Right lobe of liver (tissue), 6 donors: ENCODE measurements around the gene SDK1. TPM values are rescaled to one million over a fixed set of nuclear protein-coding genes. Genes with fewer than 3 reads are reported as not detected.

Source experiments
- ATAC-seq, 4 donors: fragments of 200-7000 bp; cut with Tn5 transposase; one replicate each; pipeline ENCODE4 v1.9.1; 2020; ENCODE audit warnings: mild to moderate bottlenecking in 4 of 4, moderate library complexity in 4 of 4
- DNase-seq, 3 donors: peaks; one replicate each; pipeline ENCODE4 v3.0.0-alpha.2; 2020
- H3K27ac ChIP-seq, 3 donors: fragments of 200-600 bp; one replicate each; pipeline ENCODE4 v1.8.0; 2022
- H3K27me3 ChIP-seq, 2 donors: fragments of 200-600 bp; one replicate each; pipeline ENCODE4 v1.8.0; 2022
- H3K36me3 ChIP-seq, 4 donors: fragments of 200-600 bp; sonication (generic) in 1 of 4; one replicate each; pipeline versions ENCODE4 v1.5.1 to v1.8.0; 2017 to 2022; ENCODE audit warnings: control low read depth in 1 of 4
- H3K4me1 ChIP-seq, 4 donors: fragments of 200-600 bp; sonication (generic) in 1 of 4; one replicate each; pipeline versions ENCODE4 v1.5.1 to v1.8.0; 2017 to 2022; ENCODE audit warnings: control low read depth in 1 of 4
- H3K4me3 ChIP-seq, 3 donors: fragments of 200-600 bp; one replicate each; pipeline ENCODE4 v1.8.0; 2022
- H3K9me3 ChIP-seq, 4 donors: fragments of 200-600 bp; sonication (generic) in 1 of 4; one replicate each; pipeline versions ENCODE4 v1.5.1 to v1.8.0; 2017 to 2022; ENCODE audit warnings: control low read depth in 1 of 4
- CTCF ChIP-seq, 4 donors: fragments of 200-600 bp in 3 of 4; fragments of 450-650 bp in 1 of 4; IDR thresholded peaks; one replicate each; pipeline versions ENCODE4 v1.5.1 to v1.8.0; 2016 to 2022; ENCODE audit warnings: antibody characterized with exemption in 4 of 4, mild to moderate bottlenecking in 2 of 4
- POLR2A ChIP-seq: fragments of 450-650 bp; IDR thresholded peaks from one replicate; pipeline ENCODE4 v1.6.1; 2017; ENCODE audit warnings: antibody characterized with exemption, mild to moderate bottlenecking
- WGBS: methylation state at CpG from one replicate; pipeline ENCODE4 v1.1.6; 2018; ENCODE audit warnings: low coverage, low lambda C conversion rate; ENCODE audit not compliant: insufficient coverage; ENCODE audit errors: missing lambda C conversion rate; 5-methylcytosine and 5-hydroxymethylcytosine counted together
- intact Hi-C, 2 donors: fragments of 100-400 bp; cut with DNase I; formaldehyde crosslinking; loops; one replicate each; pipeline versions ENCODE4 v1.11.2 to v1.14.1; 2022
- total RNA-seq, 6 experiments: library from RNA; depleted of rRNA in 2 of 6; stranded (reverse); fragments of >200 nt in 2 of 6; fragmentation: NEBNext Ultra II Directional in 3 of 6; extraction: Animal tissue kit (Norgen Biotek cat#: 25700) in 3 of 6; gene quantifications; one replicate each; pipeline versions ENCODE4 v1.1.0 to v1.2.4, GENCODE V29; 2016 to 2023
- donor health status: DM: no; HTN: yes; CAD: no.
- donor health status: DM: no; HTN: no; CAD: no.
- donor health status: DM: no; HTN: no; CAD: no.
- donor health status: DM: no; HTN: yes; CAD: no.
- donor health status: DM: no; HTN: yes; CAD: no.

The SDK1 gene
- total RNA-seq, 6 experiments from 2014 or later = 0.07 to 1.4 (median 0.65) TPM

- Histone ChIP-seq H3K27me3 (no peaks in the 10 kb centered on the region), H3K4me3 (no peak overlapping the region), H3K9me3 (no peaks in the 10 kb centered on the region), H3K27ac (no peak overlapping the region), H3K36me3 (no peaks in the 10 kb centered on the region), H3K4me1 (no peaks in the 10 kb centered on the region)
- 63% methylated on average over 4 of the region's 4 CpGs for WGBS
- TF ChIP-seq CTCF (IDR thresholded peaks at IDR 0.05) = no peak
- no peak for TF ChIP-seq POLR2A
- no peak for DNase-seq
- intact Hi-C loops = no loop called here
- no peak for ATAC-seq
Measured at GRCh38 chr7:3429981-3430380, 128.9 kb downstream of the SDK1 start.

- H3K27me3 ChIP-seq = no peaks in the 10 kb centered on the region
- 59% methylated on average over 3 of the region's 7 CpGs for whole genome bisulfite sequencing
- DNase-seq = no peak
- H3K36me3 ChIP-seq = no peaks in the 10 kb centered on the region
- no peak overlapping the region for H3K27ac ChIP-seq
- intact Hi-C loops = no loop called here
- H3K4me1 ChIP-seq = no peaks in the 10 kb centered on the region
- ATAC-seq = no peak
- TF ChIP-seq POLR2A (no peak), CTCF (IDR thresholded peaks at IDR 0.05) (no peak)
- H3K9me3 ChIP-seq = no peaks in the 10 kb centered on the region
- no peak overlapping the region for H3K4me3 ChIP-seq
Measured at GRCh38 chr7:3430588-3430987, 129.5 kb downstream of the SDK1 start.

- H3K4me3 ChIP-seq = no peak overlapping the region
- no peak for DNase-seq
- no peak for ATAC-seq
- intact Hi-C loops = no loop called here
- 56% methylated on average over 1 of the region's 1 CpG for WGBS
- no peaks in the 10 kb centered on the region for H3K4me1 ChIP-seq
- no peaks in the 10 kb centered on the region for H3K9me3 ChIP-seq
- H3K36me3 ChIP-seq = no peaks in the 10 kb centered on the region
- H3K27ac ChIP-seq = no peak overlapping the region
- TF ChIP-seq POLR2A (no peak), CTCF (IDR thresholded peaks at IDR 0.05) (no peak)
- H3K27me3 ChIP-seq = no peaks in the 10 kb centered on the region
Measured at GRCh38 chr7:3431306-3431705, 130.3 kb downstream of the SDK1 start.

- no peak for TF ChIP-seq POLR2A
- no peak for TF ChIP-seq CTCF (IDR thresholded peaks at IDR 0.05)
- H3K27me3 ChIP-seq = no peaks in the 10 kb centered on the region
- DNase-seq (no peak), ATAC-seq (no peak)
- H3K4me3 ChIP-seq = no peak overlapping the region
- H3K27ac ChIP-seq = no peak overlapping the region
- no peaks in the 10 kb centered on the region for H3K4me1 ChIP-seq
- WGBS = 61% methylated on average over 4 of the region's 4 CpGs
- no peaks in the 10 kb centered on the region for H3K36me3 ChIP-seq
- intact Hi-C loops = no loop called here
- H3K9me3 ChIP-seq = no peaks in the 10 kb centered on the region
Measured at GRCh38 chr7:3432911-3433310, 131.9 kb downstream of the SDK1 start.

- TF ChIP-seq POLR2A (no peak), CTCF (IDR thresholded peaks at IDR 0.05) (no peak)
- Histone ChIP-seq H3K9me3 (no peaks in the 10 kb centered on the region), H3K27ac (no peak overlapping the region), H3K4me1 (no peaks in the 10 kb centered on the region), H3K27me3 (no peaks in the 10 kb centered on the region), H3K36me3 (no peaks in the 10 kb centered on the region), H3K4me3 (no peak overlapping the region)
- 82% methylated on average over 4 of the region's 4 CpGs for WGBS
- DNase-seq (no peak), ATAC-seq (no peak)
- intact Hi-C loops = no loop called here
Measured at GRCh38 chr7:3434611-3435010, 133.6 kb downstream of the SDK1 start.
